Coronary artery (tissue), 2 donors: ENCODE measurements around the gene MYO1G.

Source experiments
- DNase-seq: peaks from one replicate; pipeline ENCODE4 v3.0.0-alpha.2; 2017; ENCODE audit warnings: low spot score
- H3K27ac ChIP-seq, 2 donors: fragments of 200-600 bp; sonication (generic); one replicate each; pipeline ENCODE4 v1.5.1; 2016 to 2019
- H3K4me3 ChIP-seq: fragments of 200-600 bp; sonication (generic); 2 replicates; pipeline ENCODE4 v1.5.1; 2016; ENCODE audit warnings: mild to moderate bottlenecking, moderate library complexity
- TF ChIP-seq, protein P1 (sequence below): fragments of 200-600 bp; sonication (generic); IDR thresholded peaks from one replicate; pipeline ENCODE4 v1.5.1; 2019; ENCODE audit warnings: antibody characterized with exemption

The MYO1G gene

GRCh38 chr7:45024126-45024744 lies 45.4 kb upstream of the MYO1G start:
- no peak for DNase-seq
- TF ChIP-seq, protein P1, sequence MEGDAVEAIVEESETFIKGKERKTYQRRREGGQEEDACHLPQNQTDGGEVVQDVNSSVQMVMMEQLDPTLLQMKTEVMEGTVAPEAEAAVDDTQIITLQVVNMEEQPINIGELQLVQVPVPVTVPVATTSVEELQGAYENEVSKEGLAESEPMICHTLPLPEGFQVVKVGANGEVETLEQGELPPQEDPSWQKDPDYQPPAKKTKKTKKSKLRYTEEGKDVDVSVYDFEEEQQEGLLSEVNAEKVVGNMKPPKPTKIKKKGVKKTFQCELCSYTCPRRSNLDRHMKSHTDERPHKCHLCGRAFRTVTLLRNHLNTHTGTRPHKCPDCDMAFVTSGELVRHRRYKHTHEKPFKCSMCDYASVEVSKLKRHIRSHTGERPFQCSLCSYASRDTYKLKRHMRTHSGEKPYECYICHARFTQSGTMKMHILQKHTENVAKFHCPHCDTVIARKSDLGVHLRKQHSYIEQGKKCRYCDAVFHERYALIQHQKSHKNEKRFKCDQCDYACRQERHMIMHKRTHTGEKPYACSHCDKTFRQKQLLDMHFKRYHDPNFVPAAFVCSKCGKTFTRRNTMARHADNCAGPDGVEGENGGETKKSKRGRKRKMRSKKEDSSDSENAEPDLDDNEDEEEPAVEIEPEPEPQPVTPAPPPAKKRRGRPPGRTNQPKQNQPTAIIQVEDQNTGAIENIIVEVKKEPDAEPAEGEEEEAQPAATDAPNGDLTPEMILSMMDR: no peak
- H3K27ac ChIP-seq: no peak overlapping the region
- H3K4me3 ChIP-seq: no peak overlapping the region

- H3K27ac ChIP-seq: no peak overlapping the region
- TF ChIP-seq, protein P1: no peak
- DNase-seq: no peak
- no peak overlapping the region for H3K4me3 ChIP-seq
Observed at GRCh38 chr7:45021604-45022296, 42.9 kb upstream of the MYO1G start.

GRCh38 chr7:45020915-45021314 lies 42.1 kb upstream of the MYO1G start:
- H3K4me3 ChIP-seq: no peak overlapping the region
- no peak overlapping the region for H3K27ac ChIP-seq
- TF ChIP-seq, protein P1: no peak
- no peak for DNase-seq

- H3K27ac ChIP-seq: no peak overlapping the region
- TF ChIP-seq, protein P1: no peak
- no peak for DNase-seq
- H3K4me3 ChIP-seq: no peak overlapping the region
Observed at GRCh38 chr7:45017253-45017652, 38.4 kb upstream of the MYO1G start.

DNA sequence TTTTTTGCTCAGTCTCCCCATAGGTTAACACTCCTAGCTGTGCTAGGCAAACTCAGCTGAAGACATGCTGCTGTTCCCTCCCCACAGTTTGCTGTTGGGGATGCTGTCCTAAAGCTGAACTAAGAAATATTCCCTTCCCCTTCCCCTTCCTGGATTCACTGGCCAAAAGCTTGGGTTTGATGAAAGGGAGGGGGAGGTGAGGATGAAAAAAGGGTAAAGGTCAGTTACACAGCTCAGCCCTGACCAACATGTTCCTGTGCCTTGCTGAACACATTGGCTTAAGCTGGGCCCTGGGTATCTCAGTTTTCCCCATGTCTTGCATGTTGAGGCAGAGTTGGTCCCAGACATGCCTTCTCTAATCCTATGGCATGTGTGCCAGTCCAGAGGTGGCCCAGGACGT lies 36.5 kb upstream of the MYO1G start:
- H3K4me3 ChIP-seq: no peak overlapping the region
- TF ChIP-seq, protein P1: no peak
- no peak for DNase-seq
- H3K27ac ChIP-seq: no peak overlapping the region

DNA sequence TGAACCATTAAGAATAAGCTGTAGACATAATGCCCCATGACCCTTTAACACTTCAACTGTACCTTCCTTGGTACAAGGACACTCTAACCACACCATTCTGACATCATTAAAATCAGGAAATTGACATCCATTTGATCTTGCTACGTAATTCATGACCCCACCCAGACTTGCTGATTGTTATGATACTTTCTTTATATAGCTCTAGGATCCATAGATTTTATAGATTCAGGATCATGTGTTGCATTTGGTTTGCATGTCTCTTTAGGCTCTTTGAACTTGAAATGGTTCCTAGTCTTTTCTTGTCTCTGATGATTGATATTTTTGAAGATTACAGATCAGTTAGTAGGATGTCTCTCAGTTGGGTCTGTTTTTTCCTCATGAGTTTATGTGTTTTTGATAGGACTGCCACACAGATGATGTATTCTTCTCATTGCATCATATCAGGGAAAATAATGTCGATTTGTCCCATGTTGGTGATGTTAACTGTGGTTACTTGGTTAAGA lies 34.7 kb upstream of the MYO1G start:
- no peak overlapping the region for H3K4me3 ChIP-seq
- TF ChIP-seq, protein P1: no peak

More for the DNA sequence above, 34.7 kb upstream of the MYO1G start:
- no peak for DNase-seq
- H3K27ac ChIP-seq: no peak overlapping the region
